Mucosa of descending colon (tissue), 3 donors: ENCODE data around the gene PRKCZ. TPM values are rescaled to one million over a fixed set of nuclear protein-coding genes. Genes with fewer than 3 reads are reported as not detected.

ENCODE experiments used
- ATAC-seq: fragments of 200-7000 bp; cut with Tn5 transposase; one replicate; pipeline ENCODE4 v1.9.1; 2020; ENCODE audit warnings: mild to moderate bottlenecking, moderate library complexity
- DNase-seq, 3 donors: peaks; one replicate each; pipeline ENCODE4 v3.0.0-alpha.2; 2020
- H3K36me3 ChIP-seq: fragments of 200-600 bp; one replicate; pipeline ENCODE4 v1.8.0; 2021; ENCODE audit warnings: low read depth, mild to moderate bottlenecking
- H3K4me1 ChIP-seq: fragments of 200-600 bp; one replicate; pipeline ENCODE4 v1.8.0; 2021; ENCODE audit warnings: low read depth, mild to moderate bottlenecking
- H3K4me3 ChIP-seq: fragments of 200-600 bp; one replicate; pipeline ENCODE4 v1.8.0; 2021; ENCODE audit warnings: mild to moderate bottlenecking
- H3K9me3 ChIP-seq: fragments of 200-600 bp; one replicate; pipeline ENCODE4 v1.8.0; 2021; ENCODE audit warnings: mild to moderate bottlenecking
- CTCF ChIP-seq: fragments of 200-600 bp; IDR thresholded peaks from one replicate; pipeline ENCODE4 v1.8.0; 2022; ENCODE audit warnings: antibody characterized with exemption, mild to moderate bottlenecking
- intact Hi-C, 2 donors: fragments of 100-400 bp; cut with DNase I in 1 of 2; cut with micrococcal nuclease in 1 of 2; formaldehyde crosslinking; loops; one replicate each; pipeline versions ENCODE4 v1.11.0 to v1.11.1; 2022; cut with DNase I, micrococcal nuclease
- total RNA-seq, 3 donors: library from RNA; stranded (reverse); fragmentation: NEBNext Ultra II Directional in 2 of 3; extraction: Animal tissue kit (Norgen Biotek cat#: 25700) in 2 of 3; gene quantifications; one replicate each; pipeline versions ENCODE4 v1.2.1 to v1.2.4, GENCODE V29; 2021 to 2023
- donor health status: DM: no; HTN: no; CAD: no; lungs with moderate emphysema.
- donor health status: DM: no; HTN: no; CAD: no.
- donor health status: DM: no; HTN: yes; CAD: no.

Gene PRKCZ
- total RNA-seq, 3 donors from 2014 or later = 38.9 to 80.2 (median 53.7) TPM

- Histone ChIP-seq H3K9me3 (no peaks in the 10 kb centered on the region), H3K4me3 (no peak overlapping the region), H3K36me3 (no peaks in the 10 kb centered on the region), H3K4me1 (no peaks in the 10 kb centered on the region)
- ATAC-seq (no peak), DNase-seq (no peak)
- no peak for TF ChIP-seq CTCF
- intact Hi-C loops = no loop called here
These were observed 9.2 kb downstream of the PRKCZ start for GRCh38 chr1:2059290-2059953.

- H3K4me1 ChIP-seq = no peaks in the 10 kb centered on the region
- no peaks in the 10 kb centered on the region for H3K9me3 ChIP-seq
- no peak for TF ChIP-seq CTCF
- no peak for ATAC-seq
- intact Hi-C loops = no loop called here
- no peaks in the 10 kb centered on the region for H3K36me3 ChIP-seq
- no peak overlapping the region for H3K4me3 ChIP-seq
- no peak for DNase-seq
These were observed 9.9 kb downstream of the PRKCZ start for GRCh38 chr1:2060072-2060471.

GRCh38 chr1:2060535-2060934 lies 10.3 kb downstream of the PRKCZ start:
- H3K4me1 ChIP-seq = no peaks in the 10 kb centered on the region
- H3K4me3 ChIP-seq = no peak overlapping the region
- H3K9me3 ChIP-seq = no peaks in the 10 kb centered on the region
- ATAC-seq = no peak
- TF ChIP-seq CTCF = no peak
- no peak for DNase-seq
- H3K36me3 ChIP-seq = no peaks in the 10 kb centered on the region
- intact Hi-C loops = no loop called here

GRCh38 chr1:2061065-2061778 lies 11.0 kb downstream of the PRKCZ start:
- no peak for DNase-seq
- Histone ChIP-seq H3K4me1 (no peaks in the 10 kb centered on the region), H3K36me3 (no peaks in the 10 kb centered on the region), H3K4me3 (no peak overlapping the region), H3K9me3 (no peaks in the 10 kb centered on the region)
- intact Hi-C loops = no loop called here
- no peak for TF ChIP-seq CTCF
- ATAC-seq = no peak

GRCh38 chr1:2065699-2066098 lies 15.5 kb downstream of the PRKCZ start:
- DNase-seq (no peak), ATAC-seq (no peak)
- TF ChIP-seq CTCF = no peak
- Histone ChIP-seq H3K9me3 (no peaks in the 10 kb centered on the region), H3K36me3 (peaks cover 4% of the 10 kb centered on the region), H3K4me1 (no peaks in the 10 kb centered on the region), H3K4me3 (no peak overlapping the region)
- intact Hi-C loops = no loop called here
